ENCODE results near the gene LRP1B.

LRP1B gene

DNA sequence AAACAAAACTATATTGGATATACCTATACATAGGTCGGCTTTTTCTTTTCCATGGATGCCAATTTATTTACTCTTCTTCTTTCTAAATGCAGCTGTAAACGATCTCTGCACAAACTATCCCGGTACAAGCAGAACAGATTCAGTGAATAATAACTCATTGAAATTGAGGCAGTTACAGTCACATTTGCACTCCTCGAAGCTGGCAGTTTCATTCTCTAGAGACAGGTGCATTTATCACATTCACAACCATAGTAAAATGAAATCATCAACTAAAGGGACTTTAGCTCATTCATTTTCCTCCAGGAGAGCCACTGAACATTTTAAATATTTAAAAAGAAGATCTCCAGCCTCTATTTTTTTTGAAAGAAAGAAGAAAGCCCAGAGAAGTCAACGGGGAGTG, 551.7 kb downstream of the LRP1B start:
- no peak for DNase-seq (ENCODE audit: low spot score)

DNA sequence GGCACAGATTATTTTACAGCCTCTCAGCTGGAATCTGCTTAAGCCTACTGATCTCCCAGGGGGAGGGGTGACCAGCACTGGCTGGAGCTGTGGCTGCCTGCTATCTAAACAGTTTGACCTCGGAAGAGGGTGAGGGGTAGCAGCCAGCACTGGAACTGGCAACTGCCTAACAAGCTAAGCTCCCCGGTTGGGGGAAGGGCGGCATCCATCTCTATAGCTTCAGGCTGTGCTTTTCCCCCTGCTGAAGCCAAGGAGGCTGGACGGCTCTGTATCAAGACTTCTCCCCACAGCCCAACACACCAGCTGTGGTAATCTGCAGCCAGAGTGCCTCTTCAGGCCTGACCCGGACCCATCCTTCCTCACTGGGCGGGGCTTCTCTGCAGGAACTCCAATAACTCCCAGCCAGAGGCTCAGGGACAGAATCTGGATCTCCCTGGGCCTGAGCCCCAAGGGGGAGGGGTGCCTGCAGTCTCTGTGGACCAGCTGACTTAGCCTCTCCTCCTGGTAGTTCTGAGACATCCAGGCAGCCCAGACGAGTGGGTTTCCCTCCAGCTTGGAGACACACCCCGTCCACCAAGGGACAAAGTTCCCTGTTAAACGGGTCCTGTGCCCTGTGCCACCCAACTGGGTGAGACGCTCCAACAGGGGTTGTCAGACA, 560.2 kb downstream of the LRP1B start:
- no peak for DNase-seq (ENCODE audit: low spot score)

DNA sequence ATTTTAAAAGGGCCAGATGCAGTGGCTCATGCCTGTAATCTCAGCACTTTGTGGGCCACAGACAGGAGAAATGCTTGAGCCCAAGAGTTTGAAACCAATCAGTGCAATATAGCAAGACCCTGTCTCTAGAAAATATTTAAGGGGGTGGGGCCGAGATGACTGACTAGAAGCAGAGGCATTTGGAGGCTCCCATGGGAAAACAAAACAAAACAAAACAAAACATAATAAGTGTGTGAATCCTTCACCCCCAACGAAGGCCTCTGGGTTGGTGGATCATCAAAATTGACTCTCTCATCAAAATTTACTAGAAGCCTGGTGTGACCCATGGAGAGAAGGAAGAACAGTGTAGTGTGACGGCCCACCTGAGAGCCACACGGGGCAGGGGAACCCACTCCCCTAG, 560.9 kb downstream of the LRP1B start:
- no peak for DNase-seq (ENCODE audit: low spot score)

DNA sequence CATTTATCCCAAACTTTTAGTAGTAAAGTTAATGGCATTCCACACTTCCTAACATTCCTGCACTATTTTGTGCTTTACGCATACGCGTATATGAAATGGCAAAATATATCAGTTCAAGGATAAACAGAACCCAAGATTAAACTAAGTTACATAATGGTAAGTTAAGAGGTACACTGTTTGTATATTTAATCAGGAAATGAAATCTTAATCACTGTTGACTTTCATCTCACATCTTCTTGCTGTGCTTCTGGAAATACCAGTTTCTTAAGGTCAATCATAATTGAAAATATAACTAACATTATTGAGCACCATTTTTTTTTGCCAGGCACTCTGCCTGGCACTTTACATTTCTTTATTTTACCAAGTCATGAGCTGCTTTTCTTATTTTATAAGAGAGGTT, 565.2 kb downstream of the LRP1B start:
- DNase-seq (ENCODE audit: low spot score), result no peak

GRCh38 chr2:141560723-141561122, 570.1 kb downstream of the LRP1B start:
- no peak for DNase-seq (ENCODE audit: low spot score)

DNA sequence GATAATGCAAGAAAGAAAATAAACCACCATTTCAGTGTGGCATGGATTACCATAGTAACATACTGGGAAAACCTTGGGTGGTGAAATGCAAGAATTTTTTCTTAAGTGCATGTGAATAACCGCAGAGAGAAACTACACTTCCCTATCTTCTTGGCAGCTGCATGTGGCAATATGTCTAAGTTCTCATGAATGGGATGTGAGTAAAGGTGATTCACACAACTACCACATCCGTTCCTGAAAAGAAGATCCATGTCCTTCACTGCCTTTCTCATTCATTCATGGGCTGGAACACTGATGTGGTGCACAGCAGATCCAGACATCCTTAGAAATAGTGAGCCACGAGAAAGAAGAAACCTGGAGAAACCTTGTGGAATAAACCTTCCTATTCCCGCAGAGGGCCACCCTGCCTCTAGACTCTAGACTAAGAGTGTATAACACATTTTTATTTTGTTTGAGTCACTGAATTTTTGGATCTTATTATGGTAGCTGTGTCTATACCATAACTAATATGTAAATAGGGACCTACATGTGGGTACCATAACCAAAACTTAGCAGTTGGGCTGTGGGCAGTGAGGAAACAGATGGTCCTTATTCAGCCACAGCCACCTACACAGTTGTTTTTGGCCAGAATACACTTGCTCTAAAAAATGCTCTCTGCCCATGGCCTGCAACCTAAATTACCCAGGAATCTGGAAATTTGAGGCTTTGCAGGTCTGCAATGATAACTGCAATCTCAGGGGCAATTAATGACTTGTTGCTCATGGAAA, 573.3 kb downstream of the LRP1B start:
- DNase-seq (ENCODE audit: low spot score), result no peak

DNA sequence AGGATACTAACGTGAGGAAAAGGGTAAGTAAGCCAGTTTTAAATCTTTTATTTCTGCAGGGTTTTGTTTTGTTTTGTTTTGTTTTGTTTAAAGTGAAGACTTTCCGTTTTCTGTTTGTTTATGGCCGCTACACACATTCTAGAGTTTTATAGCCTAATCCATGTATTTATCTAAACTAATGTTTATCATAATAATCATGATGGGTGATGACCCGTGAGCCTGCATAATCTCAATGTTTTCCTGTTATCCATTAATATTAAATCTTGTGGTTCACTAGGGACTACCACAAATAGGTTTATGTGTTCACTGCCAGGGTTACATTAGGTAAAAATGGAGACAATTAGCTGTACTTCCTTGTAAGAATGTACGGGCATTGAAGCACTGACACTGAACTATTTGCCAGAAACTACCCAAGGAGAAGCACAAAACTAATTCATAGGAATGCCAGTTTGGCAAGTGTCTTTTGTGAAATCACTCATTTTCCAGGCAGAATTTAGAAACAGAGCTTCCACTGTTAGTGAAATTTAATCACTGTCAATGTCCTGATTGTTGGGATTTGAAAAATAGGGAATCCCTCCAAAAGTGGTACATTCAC, 574.8 kb downstream of the LRP1B start:
- DNase-seq (ENCODE audit: low spot score), result no peak

- DNase-seq (ENCODE audit: low spot score), result no peak
Observed at GRCh38 chr2:141554810-141555209, 576.0 kb downstream of the LRP1B start.

DNA sequence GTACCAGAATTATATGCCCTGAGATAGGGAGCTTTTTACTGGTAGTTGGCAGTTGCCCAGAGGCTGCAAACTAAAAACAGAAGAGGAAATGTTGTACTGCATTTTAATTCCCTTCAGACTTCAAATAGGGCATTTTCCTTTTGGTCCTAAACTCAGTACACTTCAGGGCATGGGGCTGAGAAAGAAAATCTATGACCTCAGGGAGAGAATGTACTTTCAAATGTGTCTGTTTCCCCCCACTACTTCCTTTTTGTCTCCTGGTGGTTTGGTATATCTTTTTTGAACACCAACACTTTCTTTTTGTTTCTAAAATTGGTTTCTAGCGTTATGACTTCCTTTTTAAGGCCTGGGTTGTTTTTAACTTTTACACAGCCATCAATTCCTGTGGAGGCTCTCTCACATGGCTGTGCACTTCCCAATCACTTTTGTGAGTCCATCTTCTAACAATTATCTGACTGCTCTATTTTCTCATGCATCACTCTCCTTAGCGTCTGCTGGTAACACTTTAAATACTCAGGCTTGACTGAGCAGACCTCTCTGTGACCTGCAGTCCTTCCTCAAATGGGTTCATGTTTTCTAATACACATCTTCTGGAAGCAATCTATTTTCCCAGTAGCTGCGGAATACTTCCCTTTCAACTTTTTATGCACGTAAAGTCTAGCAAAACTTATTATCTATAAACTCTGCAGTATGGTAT, 596.0 kb downstream of the LRP1B start:
- no peak for DNase-seq (ENCODE audit: low spot score)

- DNase-seq (ENCODE audit: low spot score), result no peak
Observed at GRCh38 chr2:141529659-141530058, 601.2 kb downstream of the LRP1B start.

DNA sequence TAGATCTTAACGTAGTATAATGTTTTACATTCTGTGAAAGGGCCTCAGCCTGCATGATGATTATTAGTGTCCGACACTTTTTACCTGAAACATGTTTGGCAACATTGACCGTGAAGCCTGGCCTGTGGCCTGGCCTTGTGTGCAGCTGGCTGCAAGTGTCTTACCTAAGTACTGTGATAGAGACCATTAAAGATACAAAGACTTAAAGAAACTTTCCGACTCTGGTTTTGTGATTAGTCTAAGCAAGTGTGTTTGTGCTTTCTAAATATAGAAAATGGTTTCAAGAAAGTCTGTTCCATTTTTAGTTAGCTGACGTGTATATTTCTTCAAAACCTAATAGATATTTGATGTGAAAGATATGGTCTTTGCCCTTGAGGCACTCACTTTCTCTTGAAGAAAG, 601.8 kb downstream of the LRP1B start:
- DNase-seq (ENCODE audit: low spot score), result no peak

DNA sequence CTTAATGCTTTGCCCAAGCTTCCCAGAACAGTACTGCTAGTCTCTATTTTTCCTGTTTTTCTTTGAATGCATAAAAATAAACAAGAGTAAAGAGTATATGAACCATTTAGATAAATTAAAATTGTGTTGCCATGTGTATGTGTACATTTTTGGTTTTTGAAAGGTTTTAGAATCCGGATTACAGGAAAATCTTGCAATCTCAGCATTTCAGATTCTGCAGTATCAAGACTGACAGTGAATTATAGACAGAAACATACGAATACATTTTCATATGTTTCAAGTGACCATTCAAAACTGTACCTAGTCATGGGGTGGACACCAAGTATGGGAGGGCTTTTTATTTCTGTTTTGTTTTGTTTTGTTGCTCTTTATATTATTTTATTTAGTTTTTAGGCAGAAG, 604.1 kb downstream of the LRP1B start:
- no peak for DNase-seq (ENCODE audit: low spot score)

DNA sequence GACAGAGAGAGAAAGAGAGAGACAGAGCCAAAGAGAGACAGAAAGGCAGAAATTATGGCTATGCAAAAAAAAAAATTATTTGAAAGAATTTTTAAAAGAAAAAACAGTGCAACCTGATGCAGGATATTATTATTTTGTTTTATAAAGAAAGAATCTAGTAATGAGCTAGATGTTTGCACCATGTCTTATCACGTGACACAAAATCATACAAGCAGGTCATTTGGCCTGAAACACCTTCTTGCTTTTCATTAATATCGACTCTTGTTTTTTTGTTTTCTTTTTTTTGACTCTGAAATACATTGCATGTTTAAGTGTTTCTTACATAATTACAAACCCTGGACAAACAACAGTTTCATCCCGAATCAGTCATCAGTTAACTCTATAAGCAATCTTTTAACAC, 606.0 kb downstream of the LRP1B start:
- no peak for DNase-seq (ENCODE audit: low spot score)

DNA sequence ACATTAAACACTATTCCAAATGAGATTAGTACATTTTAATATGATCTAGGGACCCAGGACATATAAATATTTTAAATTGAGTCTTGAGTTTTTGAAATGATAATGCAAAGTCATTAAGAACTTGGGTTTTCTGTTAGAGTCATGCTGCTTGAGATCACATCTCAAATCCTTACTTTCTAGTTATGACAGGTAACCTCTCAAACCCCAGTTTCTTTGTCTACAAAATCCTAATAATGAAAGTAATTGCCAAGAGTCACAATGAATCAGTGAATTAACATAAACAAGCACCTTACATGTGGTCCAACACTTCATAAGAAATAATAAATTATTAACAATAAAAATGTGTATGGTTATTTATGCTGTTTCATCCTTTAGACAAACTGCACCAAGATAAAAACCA, 607.6 kb downstream of the LRP1B start:
- DNase-seq (ENCODE audit: low spot score), result no peak

DNA sequence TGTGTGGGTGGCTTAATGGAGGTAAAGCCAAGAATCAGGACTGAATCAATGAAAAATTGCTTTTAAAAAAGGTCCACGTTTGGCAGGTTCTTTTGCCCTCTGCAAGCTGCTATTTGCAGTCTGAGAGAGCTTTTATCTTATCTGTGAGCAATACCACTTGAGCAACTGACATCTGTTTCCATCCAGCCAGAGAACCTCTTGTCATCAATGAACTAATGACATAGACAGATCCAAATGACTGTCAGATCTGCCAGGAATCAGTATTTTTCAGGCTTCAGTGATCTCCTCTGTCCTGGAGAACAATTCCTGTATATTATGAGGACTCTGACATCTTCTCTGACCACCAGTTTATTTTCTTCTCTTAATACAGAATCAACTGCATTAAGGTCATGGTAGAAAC, 608.1 kb downstream of the LRP1B start:
- DNase-seq (ENCODE audit: low spot score), result no peak

DNA sequence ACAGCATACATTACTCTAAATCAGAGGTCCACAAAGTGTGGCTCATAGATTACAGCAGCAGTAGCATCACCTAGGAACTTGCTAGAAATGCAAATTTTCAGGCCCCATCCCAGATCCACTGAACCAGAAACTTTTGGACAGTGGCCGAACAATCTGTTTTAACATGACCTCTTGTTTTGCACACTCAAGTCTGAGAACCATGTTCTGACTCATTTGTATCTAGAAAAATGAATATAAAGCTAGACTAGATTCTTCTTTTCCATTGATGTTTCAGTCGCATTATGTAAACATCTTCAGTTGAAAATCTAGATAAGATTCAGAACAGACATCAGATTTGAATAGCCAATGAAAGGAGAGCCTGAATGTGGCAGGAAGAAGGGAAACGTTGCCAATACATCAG, 608.8 kb downstream of the LRP1B start:
- no peak for DNase-seq (ENCODE audit: low spot score)

DNA sequence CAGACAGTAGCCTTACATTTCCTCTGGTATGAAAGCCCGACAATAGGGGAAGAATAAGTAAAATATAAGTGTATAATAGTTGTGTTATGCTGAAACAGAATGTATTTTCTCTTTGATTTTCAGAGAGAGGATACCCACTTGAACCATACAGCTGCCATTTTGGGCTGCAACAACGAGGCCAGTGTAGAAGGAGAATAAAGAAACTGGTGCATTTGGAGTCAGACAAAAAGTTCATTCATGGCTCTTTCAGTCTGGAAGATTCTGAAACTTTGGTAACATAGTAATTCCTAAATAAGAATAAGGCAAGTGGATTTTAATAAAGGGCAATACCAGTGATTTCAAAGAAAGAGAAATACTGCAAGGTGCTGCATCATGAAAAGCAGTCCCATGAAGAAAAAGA, 610.9 kb downstream of the LRP1B start:
- no peak for DNase-seq (ENCODE audit: low spot score)

GRCh38 chr2:141517852-141518421, 612.9 kb downstream of the LRP1B start:
- no peak for DNase-seq (ENCODE audit: low spot score)

GRCh38 chr2:141517180-141517851, 613.5 kb downstream of the LRP1B start:
- no peak for DNase-seq (ENCODE audit: low spot score)

GRCh38 chr2:141515931-141516330, 614.9 kb downstream of the LRP1B start:
- no peak for DNase-seq (ENCODE audit: low spot score)

DNA sequence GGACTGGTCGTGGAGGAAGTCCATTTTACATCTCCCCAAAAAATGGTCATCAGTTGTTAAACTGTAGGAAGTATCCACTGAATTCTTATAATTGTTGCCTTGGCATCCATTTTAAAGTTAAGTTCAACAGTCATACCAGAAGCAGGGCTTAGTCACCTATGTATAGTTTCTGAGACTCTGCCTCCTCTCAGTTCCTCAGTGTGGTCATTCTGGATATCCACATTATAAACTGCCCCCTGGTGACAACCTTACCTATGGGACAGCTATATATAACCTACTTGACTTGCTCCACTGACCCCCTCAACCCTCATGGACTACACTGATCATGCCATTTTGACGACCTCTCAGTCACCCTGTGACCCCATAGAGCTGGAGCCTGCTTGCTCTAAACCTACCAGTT, 617.0 kb downstream of the LRP1B start:
- no peak for DNase-seq (ENCODE audit: low spot score)
